UCSD-AML1 (cell line): ENCODE results near the gene ZFYVE21.
"Not testable (repeated sequence)": the region's sequence is repeated elsewhere in the genome, so short reads cannot be mapped to it uniquely, and the experiment has no call there.

Experiments
- DNase-seq: peaks from one replicate; lab custom pipeline; 2025; ENCODE audit not compliant: unreplicated experiment; lab: John Stamatoyannopoulos, UW

ZFYVE21 gene

GRCh38 chr14:103762036-103762435 lies 46.4 kb downstream of the ZFYVE21 start:
- DNase-seq, result no peak

DNA sequence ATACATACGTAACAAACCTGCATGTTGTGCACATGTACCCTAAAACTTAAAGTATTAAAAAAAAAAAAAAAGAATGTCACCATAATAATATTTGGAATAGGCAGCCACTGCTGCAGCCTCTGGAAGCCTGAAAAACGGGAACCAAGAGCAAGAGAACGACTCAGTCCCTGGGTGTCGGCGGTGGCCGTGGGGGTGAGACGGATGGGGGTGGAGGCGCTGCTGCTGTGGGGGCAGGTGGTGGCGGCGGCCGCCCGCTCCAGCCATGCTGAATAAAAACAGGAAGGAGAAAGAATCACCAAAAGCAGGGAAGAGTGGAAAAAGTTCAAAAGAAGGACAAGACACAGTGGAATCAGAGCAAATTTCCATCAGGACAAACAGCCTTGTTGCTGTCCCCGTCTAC lies 46.9 kb downstream of the ZFYVE21 start:
- DNase-seq, result no peak

DNA sequence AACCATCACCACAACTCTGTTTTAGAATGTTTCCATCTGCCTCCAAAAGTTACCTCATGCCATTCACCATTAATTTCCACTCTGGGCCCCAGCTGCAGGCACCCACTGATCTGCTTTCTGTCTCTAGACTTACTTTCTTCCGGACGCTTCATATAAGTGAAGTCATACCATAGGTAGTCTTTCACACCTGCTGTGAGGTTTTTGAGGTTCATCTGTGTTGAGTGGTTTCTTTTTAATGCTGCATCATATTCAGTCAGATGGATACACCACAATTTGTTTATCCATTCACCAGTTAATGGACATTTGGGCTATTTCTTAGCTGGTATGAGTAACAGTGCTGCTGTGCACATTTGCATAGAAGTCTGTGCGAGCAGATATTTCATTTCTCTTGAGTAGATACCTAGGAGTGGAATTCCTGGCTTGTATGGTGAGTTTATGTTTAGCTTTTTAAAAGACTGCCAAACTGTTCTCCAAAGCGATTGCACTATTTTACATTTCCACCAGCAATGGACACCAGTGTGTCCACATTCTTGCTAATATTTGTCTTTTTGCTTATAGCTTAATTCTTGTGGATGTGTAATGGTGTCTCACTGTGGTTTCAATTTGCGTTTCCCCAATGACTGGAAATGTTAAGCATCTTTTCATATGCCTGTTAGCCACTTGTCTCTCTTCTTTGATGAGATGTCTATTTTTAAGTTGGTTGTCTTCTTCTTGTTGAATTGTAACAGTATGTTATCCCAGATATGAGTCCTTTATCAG lies 48.3 kb downstream of the ZFYVE21 start:
- no peak for DNase-seq

DNA sequence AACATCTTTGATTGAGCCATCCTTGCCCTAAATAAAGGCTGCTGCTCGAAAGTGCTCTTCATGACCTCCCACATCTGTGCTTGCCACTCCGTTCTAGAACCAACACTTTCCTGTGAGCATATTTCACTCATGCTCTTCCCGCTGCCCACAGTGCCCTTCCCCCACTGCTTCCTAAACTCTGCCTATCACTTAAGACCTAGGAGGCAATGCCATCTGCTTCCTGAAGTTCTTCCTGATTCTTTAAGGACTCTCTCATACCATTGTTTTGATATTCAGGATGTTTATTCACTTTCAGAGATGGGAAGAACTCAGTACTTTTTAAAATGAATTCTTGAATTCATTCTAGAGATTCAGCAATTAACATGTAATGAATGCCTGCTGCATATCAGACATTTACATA lies 49.9 kb downstream of the ZFYVE21 start:
- DNase-seq, result peak; percentile 38

- DNase-seq, result no peak
Measured at GRCh38 chr14:103767336-103767894, 51.8 kb downstream of the ZFYVE21 start.

DNA sequence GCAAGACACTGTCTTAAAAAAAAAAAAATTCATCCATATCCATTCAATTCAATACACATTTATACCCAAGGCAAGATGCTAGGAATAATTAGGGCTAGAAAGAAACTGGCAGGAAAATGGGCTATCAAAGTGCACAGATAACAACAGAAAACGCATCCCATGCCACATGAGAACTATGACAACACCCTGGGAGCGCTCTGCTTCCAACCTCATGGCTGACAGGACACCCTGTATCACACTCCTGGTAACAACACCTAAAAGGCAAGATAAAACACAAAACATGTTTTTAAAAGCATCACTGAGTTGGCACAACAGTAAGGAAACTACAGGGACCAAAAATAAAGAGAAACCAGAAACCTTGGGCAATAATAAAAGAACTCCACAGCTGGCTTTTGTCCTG lies 54.9 kb downstream of the ZFYVE21 start:
- DNase-seq, result no peak

- DNase-seq, result no peak
Measured at GRCh38 chr14:103770902-103771301, 55.3 kb downstream of the ZFYVE21 start.

- DNase-seq, result no peak
Measured at GRCh38 chr14:103772078-103772712, 56.6 kb downstream of the ZFYVE21 start.

DNA sequence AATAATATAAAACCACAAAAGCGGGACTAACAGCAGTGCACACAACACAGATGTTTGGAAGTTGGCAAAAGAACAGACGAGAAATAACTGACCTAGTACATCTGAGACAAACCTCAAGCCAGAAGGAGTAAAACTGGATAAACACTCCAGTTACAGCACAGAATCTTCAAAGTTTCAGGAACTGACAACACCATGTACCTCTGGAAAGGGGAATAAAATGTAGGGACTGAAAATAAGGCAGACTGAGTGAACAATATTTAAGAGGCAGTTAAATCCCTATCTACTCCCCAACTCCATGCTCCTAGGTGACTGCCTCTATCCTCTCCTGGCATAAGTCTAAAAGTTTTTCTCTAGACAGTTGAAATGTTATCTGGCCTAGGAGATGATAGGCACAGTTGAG lies 57.9 kb downstream of the ZFYVE21 start:
- DNase-seq, result no peak

GRCh38 chr14:103775506-103775905 lies 59.9 kb downstream of the ZFYVE21 start:
- no peak for DNase-seq

GRCh38 chr14:103776319-103776718 lies 60.7 kb downstream of the ZFYVE21 start:
- not testable (repeated sequence) for DNase-seq

- DNase-seq, result no peak
Measured at GRCh38 chr14:103782376-103782775, 66.8 kb downstream of the ZFYVE21 start.
